ENCODE measurements around the gene GUCY2C.

The GUCY2C gene

GRCh38 chr12:14643251-14643650 is 53.1 kb downstream of the GUCY2C start:
- DNase-seq (ENCODE audit: low read depth in 1 of 2, low spot score in 1 of 2) = no peak
- no peak for TF ChIP-seq POLR2AphosphoS5 (IDR thresholded peaks at IDR 0.05; ENCODE audit: low read depth)
- no peak for TF ChIP-seq GABPA (IDR thresholded peaks at IDR 0.05; ENCODE audit: low read depth)
- TF ChIP-seq REST (IDR thresholded peaks at IDR 0.05; ENCODE audit: insufficient replicate concordance, low read depth) = no peak
- no peak for TF ChIP-seq CTCF (IDR thresholded peaks at IDR 0.05; ENCODE audit: insufficient read depth, low read length)
- TF ChIP-seq SPI1 (IDR thresholded peaks at IDR 0.05; ENCODE audit: borderline replicate concordance, low read depth) = no peak
- H3K4me3 ChIP-seq (replicated peaks; ENCODE audit: insufficient read depth, low read length) = no peak overlapping the region
- peaks cover 7% of the 10 kb centered on the region for H3K27me3 ChIP-seq (ENCODE audit: insufficient read depth, poor library complexity, severe bottlenecking)
- no peak overlapping the region for H3K27ac ChIP-seq (replicated peaks)

- TF ChIP-seq POLR2AphosphoS5 (IDR thresholded peaks at IDR 0.05; ENCODE audit: low read depth) = no peak
- no peak for TF ChIP-seq GABPA (IDR thresholded peaks at IDR 0.05; ENCODE audit: low read depth)
- no peak for TF ChIP-seq CTCF (IDR thresholded peaks at IDR 0.05; ENCODE audit: insufficient read depth, low read length)
- TF ChIP-seq SPI1 (IDR thresholded peaks at IDR 0.05; ENCODE audit: borderline replicate concordance, low read depth) = no peak
- no peak for TF ChIP-seq REST (IDR thresholded peaks at IDR 0.05; ENCODE audit: insufficient replicate concordance, low read depth)
- Histone ChIP-seq H3K27ac (replicated peaks) (no peak overlapping the region), H3K27me3 (ENCODE audit: insufficient read depth, poor library complexity, severe bottlenecking) (peaks cover 11% of the 10 kb centered on the region), H3K4me3 (replicated peaks; ENCODE audit: insufficient read depth, low read length) (no peak overlapping the region)
- DNase-seq (ENCODE audit: low read depth in 1 of 2, low spot score in 1 of 2) = no peak
These were observed 58.3 kb downstream of the GUCY2C start for GRCh38 chr12:14638066-14638465.

- peaks cover 4% of the 10 kb centered on the region for H3K27me3 ChIP-seq (ENCODE audit: insufficient read depth, poor library complexity, severe bottlenecking)
- no peak overlapping the region for H3K4me3 ChIP-seq (replicated peaks; ENCODE audit: insufficient read depth, low read length)
- no peak for TF ChIP-seq GABPA (IDR thresholded peaks at IDR 0.05; ENCODE audit: low read depth)
- TF ChIP-seq SPI1 (IDR thresholded peaks at IDR 0.05; ENCODE audit: borderline replicate concordance, low read depth) = no peak
- no peak for DNase-seq (ENCODE audit: low read depth in 1 of 2, low spot score in 1 of 2)
- H3K27ac ChIP-seq (replicated peaks) = no peak overlapping the region
These were observed 60.6 kb downstream of the GUCY2C start for GRCh38 chr12:14635776-14636175.

GRCh38 chr12:14630793-14631192 is 65.6 kb downstream of the GUCY2C start:
- TF ChIP-seq POLR2AphosphoS5 (IDR thresholded peaks at IDR 0.05; ENCODE audit: low read depth) = no peak
- no peak for TF ChIP-seq GABPA (IDR thresholded peaks at IDR 0.05; ENCODE audit: low read depth)
- TF ChIP-seq REST (IDR thresholded peaks at IDR 0.05; ENCODE audit: insufficient replicate concordance, low read depth) = no peak
- no peak for TF ChIP-seq SPI1 (IDR thresholded peaks at IDR 0.05; ENCODE audit: borderline replicate concordance, low read depth)
- no peak for TF ChIP-seq CTCF (IDR thresholded peaks at IDR 0.05; ENCODE audit: insufficient read depth, low read length)

More at GRCh38 chr12:14630793-14631192, 65.6 kb downstream of the GUCY2C start:
- H3K27me3 ChIP-seq (ENCODE audit: insufficient read depth, poor library complexity, severe bottlenecking) = no peaks in the 10 kb centered on the region
- no peak overlapping the region for H3K4me3 ChIP-seq (replicated peaks; ENCODE audit: insufficient read depth, low read length)
- no peak overlapping the region for H3K27ac ChIP-seq (replicated peaks)
- DNase-seq (ENCODE audit: low read depth in 1 of 2, low spot score in 1 of 2) = no peak
